ENCODE data around the gene DSCAML1.

DSCAML1 gene

DNA sequence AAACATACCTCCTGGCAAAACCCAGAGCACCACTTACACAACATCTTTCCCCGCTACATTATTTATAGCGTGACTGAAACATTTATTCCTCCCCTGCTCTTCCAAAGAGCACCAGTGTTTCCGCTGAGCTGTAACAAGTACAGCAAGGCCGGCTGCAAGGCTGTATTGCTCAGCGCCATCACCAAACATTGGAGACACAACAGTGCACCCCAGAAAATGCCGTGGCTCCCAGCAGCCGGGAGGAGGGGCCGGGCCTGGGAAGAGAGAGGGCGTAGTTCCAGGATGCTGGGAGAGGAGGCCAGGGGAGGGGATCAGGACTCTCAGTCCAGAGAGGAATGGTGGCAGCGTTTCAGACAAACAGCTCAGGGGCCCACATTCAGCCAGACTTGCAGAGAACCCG, 133.2 kb downstream of the DSCAML1 start:
- no peak for DNase-seq (ENCODE audit: low spot score)

DNA sequence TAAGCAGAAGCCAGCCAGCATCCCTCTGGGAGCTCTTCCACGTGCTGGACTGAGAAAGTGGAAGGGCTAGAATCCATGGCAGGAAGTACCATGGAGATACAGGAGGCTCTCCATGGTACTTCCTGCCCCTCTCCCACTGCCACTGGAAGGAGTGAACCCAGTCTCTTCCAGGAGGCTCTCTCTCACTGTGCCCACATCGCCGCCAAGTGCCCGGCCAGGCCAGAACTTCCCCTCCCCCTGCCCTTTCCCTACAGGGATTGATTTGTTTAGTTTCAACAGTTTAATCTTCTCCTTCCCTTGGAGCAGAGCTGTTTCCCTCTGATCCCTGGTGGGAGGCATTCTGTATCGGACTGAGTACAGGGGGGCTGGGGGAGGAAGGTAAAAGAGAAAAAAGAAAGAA, 133.6 kb downstream of the DSCAML1 start:
- no peak for DNase-seq (ENCODE audit: low spot score)

DNA sequence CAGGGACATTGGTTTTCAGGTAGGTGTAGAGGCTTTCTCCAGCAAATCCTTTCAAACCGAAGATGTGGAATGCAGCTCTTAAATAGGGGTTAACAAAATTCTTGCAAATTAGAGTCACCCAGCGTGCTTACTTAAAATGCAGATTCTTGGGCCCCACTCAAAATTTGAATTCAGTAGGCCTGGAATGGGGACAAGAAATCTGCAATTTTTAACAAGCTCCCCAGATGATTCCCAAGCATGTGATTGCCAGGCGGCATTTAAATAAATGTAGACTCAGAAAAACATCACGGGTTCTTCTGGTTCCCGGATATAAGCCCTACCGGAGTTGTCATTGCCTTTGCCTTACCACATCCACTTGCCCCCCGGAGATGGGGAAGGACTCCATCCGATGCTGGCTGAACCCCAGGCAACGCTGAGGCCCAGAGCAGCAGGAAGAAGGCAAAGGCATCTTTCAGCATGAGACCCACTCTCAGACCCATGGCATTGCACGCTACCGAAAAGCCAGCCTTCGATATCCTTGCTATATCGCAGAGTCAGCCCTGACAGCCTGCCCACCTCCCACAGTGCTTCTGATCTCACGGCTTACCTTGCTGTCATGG, 134.2 kb downstream of the DSCAML1 start:
- no peak for DNase-seq (ENCODE audit: low spot score)

DNA sequence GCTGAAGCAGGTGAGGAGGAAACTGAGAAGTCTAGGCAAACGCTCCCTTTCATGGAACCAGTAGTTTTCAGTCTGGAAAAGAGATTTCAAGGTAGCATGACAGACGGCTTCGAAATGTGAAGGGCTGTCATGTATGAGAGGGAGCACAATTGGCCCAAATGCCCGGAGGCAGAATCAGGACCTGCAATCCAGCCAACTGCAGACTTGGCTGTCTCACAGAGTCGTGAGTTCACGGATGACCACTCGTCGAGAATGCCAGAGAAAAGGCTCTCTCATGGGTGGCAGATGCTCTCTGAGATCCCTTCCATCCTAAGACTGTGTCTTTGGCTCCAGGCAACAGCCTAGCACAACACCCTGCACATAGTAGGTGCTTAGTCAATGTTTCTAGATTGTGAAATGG, 134.8 kb downstream of the DSCAML1 start:
- DNase-seq (ENCODE audit: low spot score) = no peak

DNA sequence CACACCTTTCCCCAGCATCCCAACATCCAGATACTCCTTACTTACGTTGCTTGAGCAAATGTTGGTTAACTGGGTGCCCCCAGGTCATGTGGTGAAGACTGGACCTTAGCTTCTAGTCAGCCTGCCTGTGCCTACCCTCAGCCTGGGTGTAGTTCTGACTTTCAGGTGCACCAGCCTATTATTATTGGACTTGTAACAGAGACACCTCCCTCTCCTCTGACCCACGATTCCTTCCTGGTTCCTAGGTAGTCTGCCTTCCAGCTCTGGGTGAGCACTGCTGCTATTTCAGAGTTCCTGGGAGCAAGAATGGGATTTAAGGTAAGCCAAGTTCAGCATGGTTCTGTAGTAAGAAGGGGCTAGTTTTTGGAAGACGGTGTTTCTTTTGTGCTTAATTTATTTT, 138.2 kb downstream of the DSCAML1 start:
- DNase-seq (ENCODE audit: low spot score) = no peak

DNA sequence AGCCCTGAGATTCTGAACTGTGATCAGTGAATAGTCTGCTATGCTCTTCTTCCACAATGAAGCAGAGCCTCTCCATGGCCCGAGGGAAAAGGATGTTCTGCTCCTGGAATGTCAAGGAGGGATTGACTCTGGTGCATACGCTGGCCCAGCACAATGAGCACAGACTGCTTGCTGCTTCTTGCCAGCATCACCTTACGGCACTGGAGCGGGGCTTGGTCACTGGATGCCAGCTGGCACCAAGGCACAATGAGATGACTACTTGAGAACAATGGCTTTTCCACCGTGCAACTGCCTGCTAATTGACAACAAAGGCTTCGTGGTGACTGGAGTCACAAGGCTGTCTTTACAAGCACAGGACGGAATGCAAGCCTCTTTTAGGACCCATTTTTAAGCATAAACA, 139.2 kb downstream of the DSCAML1 start:
- DNase-seq (ENCODE audit: low spot score) = no peak

DNA sequence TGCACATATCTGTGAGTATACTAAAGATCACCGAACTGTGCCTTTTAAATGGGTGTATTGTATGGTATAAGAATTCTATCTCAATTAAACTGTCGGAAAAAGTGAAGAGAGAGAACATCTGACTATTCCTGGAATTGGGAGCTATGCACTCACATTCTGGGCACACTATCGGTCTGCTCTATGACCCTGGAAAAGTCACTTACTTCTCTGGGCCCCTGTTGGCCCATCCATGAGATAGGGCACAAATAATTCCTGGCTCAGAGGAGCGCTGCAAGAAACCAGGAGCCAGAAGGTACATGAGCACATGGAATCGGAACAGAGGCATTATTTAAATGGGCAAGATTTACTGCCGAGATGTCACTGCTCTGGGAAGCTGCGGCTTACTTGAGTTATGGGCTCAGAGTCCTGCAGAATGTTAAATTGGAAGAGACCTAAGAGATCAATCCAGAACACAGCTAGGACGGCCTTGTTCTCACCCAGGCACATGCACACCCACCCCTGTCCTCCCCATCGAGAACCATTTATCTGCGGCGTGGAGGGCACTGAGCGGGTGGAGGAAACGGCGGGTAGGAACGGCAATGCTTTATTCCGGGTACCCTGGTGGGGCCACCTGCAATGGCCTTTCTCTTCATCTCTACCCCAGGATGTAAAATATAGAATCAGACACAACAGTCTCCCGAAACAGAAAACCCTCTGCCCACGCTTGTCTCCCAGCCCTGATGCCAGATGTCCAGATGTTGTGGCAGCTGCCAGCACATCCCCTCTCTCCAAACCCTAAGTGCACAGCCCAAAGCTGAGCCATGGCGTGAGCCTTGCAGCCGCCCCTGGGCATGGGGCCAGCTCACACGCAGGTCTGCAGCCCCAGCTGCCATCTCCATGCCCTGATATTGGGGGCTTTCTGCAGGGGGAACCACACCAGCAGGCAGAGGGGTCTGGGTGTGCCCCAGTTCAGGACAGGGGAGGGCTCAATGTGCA, 142.4 kb downstream of the DSCAML1 start:
- no peak for DNase-seq (ENCODE audit: low spot score)

DNA sequence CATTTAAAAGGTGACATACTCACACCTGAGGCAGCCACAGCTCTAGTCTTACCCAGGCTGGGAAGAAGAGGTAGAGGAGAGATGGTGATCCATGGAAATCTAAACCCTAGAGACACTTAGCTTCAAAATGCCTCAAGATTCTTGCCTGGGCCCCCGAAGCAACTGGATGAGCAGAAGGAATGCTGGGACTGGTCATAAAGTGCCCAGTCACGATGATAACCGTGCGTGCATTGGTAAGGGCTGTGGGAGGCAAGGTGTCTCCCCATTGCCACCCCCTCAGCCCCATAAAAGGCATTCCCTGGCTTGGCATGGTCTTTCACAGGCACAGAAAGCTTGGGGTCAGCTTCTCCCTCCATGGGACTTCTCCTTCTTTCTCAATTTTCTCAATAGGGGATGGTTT, 144.5 kb downstream of the DSCAML1 start:
- no peak for DNase-seq (ENCODE audit: low spot score)

DNA sequence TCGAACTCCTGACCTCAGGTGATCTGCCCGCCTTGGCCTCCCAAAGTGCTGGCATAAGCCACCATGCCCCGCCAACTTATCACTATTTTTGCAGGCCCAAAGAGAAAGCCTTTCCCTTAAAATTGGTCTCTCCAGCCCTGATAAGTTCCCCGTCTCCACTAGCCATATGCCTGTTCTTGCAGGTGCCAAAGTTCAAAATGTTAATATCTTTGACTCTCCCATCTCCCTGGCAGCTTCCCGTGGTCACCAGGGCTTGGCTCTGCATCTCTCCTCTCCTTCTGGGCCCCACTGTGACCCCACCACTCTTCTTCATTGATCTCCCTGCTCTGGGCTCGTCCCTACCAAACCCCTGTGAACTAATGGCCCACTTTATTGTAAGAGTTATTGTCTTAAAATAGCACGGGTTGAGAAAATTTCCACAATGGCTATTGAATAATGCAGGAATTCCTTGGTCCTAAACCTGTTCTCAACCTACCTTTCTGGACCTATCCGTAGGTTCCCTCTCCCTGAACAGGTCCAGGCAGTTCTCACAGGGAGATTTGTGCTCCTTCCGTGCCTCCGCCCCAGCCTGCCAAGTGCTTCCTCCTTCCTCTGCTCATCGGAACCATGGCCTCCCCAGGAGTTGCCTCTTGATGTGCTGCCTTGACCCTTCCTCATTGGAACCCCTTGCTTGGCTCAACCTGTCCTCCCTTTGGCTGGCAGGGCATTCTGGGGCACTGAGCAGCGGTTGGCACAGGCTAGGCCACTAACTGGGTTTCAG, 147.5 kb downstream of the DSCAML1 start:
- DNase-seq (ENCODE audit: low spot score) = no peak

DNA sequence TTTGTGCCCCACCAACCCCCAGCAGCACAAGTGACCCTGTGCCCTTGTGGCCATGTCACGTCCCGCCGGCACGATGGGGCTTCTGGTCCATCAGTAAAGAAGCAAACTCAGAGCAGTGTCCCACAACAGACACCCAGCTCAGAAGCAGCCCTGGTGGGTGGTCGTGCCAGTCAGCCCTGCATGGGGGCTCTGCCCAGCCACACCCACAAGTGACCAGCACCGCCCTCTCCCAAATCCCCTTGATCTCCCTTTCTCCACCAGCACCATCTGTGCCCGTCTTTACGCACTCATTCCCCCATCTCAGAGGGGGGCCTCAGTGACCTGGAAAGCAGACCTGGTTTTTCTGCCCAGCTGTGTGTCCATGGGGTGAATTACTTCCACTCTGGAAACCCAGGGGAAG, 149.1 kb downstream of the DSCAML1 start:
- DNase-seq (ENCODE audit: low spot score) = no peak

DNA sequence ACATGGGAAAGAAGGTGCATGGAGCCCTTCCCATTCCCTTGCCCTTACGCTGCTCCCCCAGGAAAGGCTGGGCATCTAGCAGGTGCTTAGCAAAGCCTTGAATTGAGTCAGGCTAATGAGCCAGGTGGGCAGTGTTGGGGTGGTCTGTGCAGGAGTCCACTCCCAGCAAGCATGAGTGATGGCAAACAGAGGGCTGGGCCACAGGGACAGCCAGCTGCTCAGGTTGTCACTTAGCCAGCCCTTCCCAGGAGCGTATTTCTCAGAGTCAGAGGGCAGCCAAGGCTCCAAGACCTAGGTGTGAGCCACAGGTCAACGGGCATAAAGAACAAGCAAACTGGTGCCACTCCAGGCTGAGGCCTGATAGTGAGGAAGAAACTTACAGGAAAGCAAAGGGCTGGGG, 149.8 kb downstream of the DSCAML1 start:
- no peak for DNase-seq (ENCODE audit: low spot score)

DNA sequence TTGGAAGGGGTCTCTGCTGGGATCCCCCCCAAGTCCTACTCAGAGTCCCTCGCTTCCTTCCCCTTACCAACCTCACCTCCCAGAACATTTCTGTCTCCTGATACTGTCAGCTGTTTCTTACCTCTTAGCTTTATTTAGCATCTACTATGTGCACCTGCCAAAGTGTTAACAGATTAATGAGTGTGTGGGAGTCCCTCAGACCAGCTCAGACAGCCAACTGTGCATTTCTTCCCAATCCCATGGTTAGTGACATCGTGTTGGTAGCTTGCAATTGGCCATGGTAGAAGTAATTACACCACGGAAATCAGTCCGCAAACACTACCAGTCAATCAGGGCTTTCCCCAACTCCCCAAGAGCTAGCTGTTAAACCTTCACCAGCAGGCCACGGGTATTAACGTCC, 150.6 kb downstream of the DSCAML1 start:
- DNase-seq (ENCODE audit: low spot score) = no peak

DNA sequence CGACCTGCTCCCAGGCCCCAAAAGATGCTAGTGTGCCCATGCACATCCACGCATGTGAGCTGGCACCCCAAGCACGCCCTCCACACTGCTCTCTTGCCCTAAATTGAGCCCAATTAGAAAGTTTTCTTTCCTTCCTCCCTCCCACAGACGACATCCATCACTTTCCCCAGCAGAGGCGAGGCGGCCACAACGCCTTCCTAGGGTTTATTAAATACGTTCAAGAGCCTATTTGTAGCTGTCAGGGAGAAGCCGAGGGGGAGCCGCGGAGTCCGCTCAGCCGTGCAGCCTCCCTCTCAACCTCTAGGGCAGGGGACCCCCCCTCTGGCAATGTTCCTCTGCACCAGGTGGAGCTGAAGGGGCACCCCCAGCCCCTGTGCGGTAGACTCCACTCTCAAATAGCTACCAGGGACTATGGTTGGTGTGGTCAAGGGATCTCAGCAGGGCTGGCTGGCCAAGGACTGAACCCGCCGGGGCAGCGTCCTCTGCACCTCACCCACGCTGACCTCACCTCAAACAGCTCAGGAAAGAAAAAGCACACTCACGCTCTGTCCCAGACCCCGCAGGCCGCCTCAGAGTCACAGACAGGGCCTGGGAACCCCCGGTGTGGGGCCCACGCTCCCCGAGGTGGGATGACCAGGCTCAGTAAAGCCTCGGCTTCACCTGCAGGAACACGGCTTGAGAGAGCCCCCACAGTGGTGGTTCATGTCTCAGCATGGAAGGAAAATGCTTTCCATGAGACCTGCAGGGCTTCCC, 152.4 kb downstream of the DSCAML1 start:
- no peak for DNase-seq (ENCODE audit: low spot score)

DNA sequence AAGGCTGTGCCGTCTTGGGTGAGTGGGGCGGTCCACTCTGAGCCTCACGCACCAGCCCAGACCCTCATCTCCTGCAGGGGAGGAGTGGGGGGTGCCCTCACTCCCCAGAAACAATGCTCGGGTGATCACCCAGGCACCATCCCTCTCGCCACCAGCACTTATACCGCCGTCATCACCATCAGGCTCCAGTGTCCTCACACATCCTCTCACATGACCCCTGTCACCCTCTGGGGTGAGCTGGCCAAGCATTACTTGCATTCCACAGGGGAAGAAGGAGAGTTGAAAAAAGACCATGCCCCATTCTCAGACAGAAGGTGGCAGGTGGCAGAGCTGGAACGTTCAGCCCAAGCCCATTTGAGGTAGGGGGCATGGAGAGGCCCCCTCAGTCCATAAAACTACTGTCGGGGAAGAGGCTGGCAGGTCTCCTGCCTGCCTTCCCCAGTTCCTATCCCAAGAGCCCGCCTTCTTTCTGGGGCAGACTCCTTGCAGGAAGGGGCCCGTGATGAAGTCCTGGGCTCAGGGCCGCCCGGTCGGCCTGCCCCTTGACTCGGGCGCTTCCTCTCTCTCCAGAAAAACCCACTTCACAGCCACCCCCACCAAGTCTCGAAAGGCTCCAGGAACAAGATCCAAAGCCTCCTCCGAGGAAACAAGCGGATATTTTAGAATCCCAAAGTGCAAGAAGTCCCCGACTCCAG, 153.3 kb downstream of the DSCAML1 start:
- DNase-seq (ENCODE audit: low spot score) = no peak

DNA sequence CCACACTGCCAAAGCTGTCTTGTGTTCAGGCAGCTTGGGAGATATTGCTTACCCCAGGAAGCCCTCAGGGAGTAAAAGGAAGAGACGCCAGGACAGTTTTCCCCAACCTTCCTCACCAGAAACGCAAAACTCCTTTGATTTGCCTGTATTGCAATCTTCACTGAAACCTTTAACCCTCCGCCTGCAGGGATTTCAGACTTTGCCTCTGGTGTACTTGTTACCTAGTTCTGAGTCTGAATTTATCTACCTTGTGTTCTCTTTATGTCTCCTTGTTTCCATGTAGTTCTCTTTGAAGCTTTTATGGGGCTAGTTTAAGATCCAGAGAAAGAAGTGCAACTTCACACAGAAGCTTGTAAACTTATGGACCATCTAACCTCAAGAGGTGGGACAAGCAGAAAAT, 154.2 kb downstream of the DSCAML1 start:
- DNase-seq (ENCODE audit: low spot score) = no peak

DNA sequence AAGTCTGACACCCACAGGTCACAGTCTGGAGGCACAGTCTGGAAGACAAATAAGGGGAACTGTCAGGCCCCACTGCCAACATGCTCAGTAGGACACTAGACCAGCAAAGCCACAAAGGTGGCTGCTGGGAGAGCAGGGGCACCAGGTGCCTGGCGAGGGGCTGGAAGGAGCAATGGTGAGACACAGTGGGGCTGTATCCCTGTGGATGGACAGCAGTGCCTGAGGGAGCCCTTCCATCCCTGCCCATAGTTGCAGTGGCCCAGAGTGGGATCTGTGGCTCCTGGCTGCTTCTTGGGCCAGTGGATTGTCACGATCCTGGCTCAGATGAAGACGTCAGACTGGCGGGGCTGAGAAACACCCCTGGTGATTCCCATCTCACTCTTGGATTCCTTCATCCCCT, 154.6 kb downstream of the DSCAML1 start:
- DNase-seq (ENCODE audit: low spot score) = no peak

DNA sequence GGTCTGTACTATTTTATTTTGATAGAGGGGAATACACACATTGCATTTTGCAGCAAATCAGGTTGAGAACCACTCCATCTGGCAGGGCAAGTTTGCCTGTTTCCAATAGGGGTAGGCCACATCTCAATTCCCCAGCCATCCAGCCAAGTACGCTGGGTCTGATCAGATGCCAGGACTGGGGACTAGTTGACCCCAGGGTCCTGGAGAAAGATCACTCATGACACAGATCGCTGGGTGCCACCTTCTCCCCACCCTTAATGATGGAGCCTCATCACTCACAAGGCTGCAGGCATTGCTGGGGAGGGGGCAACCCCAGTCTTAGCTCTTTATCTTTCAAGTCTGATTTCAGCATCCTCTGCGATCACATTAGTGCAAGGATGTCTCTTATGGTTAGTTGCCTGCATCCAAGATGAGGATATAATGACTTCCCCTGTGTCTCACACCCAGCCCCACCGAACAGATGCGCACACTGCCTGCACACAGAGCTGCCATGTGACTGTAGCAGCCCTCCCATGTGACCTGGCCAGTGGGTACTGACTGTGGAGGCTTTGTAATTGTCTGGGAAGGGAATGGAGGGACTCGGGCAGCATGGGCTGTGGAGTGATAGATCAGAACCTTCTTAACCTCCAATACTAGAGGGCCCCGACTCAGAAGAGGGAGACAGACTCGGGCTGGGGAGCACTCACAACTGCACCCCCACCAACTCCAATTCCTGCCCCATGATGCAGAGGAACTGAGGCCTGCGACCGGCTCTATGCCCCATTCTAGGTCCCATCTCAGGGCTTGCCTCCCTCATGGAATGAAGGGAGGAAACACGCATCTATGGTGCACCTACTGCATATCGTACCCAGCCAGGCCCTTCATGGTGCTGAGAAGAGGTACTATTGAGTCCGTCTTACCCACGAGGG, 155.8 kb downstream of the DSCAML1 start:
- no peak for DNase-seq (ENCODE audit: low spot score)

DNA sequence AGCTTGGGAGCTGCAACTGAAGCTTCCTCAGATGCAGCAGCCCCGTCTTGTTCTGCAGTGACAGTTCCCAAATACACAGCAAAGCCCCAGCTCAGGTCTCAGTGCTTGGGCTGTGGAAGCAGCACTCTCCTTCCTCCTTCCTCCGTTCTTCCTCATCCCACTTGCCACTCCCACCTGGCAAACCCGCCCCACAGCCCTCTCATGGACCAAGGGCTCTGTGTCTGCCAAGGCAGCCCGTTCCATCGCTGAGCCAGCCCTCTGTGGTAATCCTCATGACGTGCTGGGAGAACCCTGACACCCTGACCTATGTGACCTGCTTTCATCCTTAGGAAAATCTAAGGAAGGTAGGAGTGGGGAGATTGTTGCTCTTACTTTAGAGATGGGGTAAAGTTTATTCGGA, 157.0 kb downstream of the DSCAML1 start:
- DNase-seq (ENCODE audit: low spot score) = no peak

DNA sequence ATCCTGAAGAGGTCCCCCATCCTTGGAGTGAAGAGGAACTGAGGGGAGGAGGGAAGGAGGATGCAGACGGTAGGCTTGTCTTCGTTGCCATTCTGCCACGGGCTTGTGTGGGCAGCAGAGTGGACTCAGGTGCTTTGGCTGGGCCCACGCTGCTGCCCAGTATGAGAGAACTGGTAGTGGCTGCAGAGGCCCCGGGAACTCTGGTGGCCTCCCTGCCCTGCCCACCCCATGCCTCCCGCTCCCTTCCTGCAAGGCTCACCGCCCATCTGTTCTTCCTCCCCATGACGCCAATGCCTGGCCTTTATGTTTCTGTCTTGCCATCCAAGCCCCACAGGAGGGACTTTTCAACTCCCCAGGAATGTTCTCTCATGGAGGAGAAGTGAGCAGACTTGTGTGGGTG, 157.4 kb downstream of the DSCAML1 start:
- DNase-seq (ENCODE audit: low spot score) = no peak

DNA sequence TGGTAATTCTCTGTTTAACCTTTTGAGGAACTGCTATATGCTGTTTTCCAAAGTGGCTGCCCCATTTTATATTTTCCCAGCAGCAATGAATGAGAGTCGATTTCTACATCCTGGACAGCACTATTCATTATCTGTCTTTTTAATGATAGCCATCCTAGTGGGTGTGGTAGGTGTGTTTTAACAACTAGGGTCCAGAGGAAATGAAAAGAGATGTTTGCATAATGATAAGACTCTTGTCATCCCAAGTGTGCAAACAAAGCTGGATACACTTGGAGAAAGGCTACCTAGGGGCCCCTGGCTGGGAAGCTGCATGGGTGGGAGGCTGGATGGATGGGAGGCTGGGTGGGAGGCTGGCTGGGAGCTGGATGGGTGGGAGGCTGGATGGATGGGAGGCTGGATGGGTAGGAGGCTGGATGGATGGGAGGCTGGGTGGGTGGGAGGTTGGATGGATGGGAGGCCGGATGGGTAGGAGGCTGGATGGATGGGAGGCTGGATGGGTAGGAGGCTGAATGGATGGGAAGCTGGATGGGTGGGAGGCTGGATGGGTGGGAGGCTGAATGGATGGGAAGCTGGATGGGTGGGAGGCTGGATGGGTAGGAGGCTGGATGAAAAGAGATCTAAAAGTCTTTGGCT, 158.0 kb downstream of the DSCAML1 start:
- no peak for DNase-seq (ENCODE audit: low spot score)

All from RKO (cell line).